HepG2 (cell line): ENCODE measurements around the gene SPON1. TPM values are rescaled to one million over a fixed set of nuclear protein-coding genes. Genes with fewer than 3 reads are reported as not detected.

Source experiments
- ATAC-seq: fragments of 200-7000 bp; cut with Tn5 transposase; 3 replicates; pipeline ENCODE4 v1.9.1; 2020; ENCODE audit warnings: mild to moderate bottlenecking, moderate library complexity
- BruUV-seq: library from RNA; stranded (reverse); fragments of 400-500 nt; replicated peaks from 2 replicates; lab custom pipeline; 2021; lab: Mats Ljungman, UMichigan
- CTCF ChIA-PET: fragments of 300-600 bp; formaldehyde crosslinking; extraction: SDS; loops from one replicate; lab custom pipeline; 2021; ENCODE audit warnings: low total read pairs, inconsistent platforms, low intra/inter-chr PET ratio; lab: Yijun Ruan, JAX
- POLR2A ChIA-PET: fragments of 350-600 bp; sonication (Branson Sonifier 250); formaldehyde crosslinking; loops from one replicate; lab custom pipeline; 2020; ENCODE audit warnings: antibody characterized with exemption, inconsistent platforms; lab: Yijun Ruan, JAX
- DNase-seq: peaks from one replicate; pipeline ENCODE4 v3.0.0-alpha.2; 2015; ENCODE audit warnings: low spot score
- FAIRE-seq: peaks from 3 replicates; lab custom pipeline; 2011; peaks lifted over from hg19 to GRCh38; lab: Jason Lieb, UNC
- H2AFZ ChIP-seq: one replicate; pipeline ENCODE4 v1.6.1; 2011; ENCODE audit warnings: low read length, inconsistent platforms
- H3K27ac ChIP-seq: fragments of 300-600 bp; 3 replicates; pipeline ENCODE4 v1.8.0; 2011; ENCODE audit warnings: mixed run types, mild to moderate bottlenecking, mixed read lengths, low read length, inconsistent platforms; ENCODE audit not compliant: insufficient read depth; ENCODE audit errors: extremely low read length
- H3K27me3 ChIP-seq, 2 experiments: fragments of 200-600 bp in 1 of 2; 2 replicates in 1 of 2; 3 replicates in 1 of 2; pipeline versions ENCODE4 v1.6.0 to v1.8.0; 2011; ENCODE audit warnings: low read length in 2 of 2, mild to moderate bottlenecking in 2 of 2, moderate library complexity in 2 of 2, inconsistent platforms in 1 of 2; ENCODE audit not compliant: insufficient read depth in 2 of 2, control insufficient read depth in 1 of 2
- H3K36me3 ChIP-seq, 2 experiments: fragments of 200-600 bp in 1 of 2; replicated peaks in 1 of 2; 2 replicates in 1 of 2; 3 replicates in 1 of 2; pipeline versions ENCODE4 v1.5.1 to v1.8.0; 2011; ENCODE audit warnings: low read length in 2 of 2, inconsistent platforms in 1 of 2; ENCODE audit not compliant: insufficient read depth in 2 of 2, control insufficient read depth in 1 of 2
- H3K4me1 ChIP-seq: 2 replicates; pipeline ENCODE4 v1.5.1; 2012; ENCODE audit warnings: low read length, inconsistent platforms; ENCODE audit not compliant: insufficient read depth
- H3K4me2 ChIP-seq: 2 replicates; pipeline ENCODE4 v1.6.0; 2011; ENCODE audit warnings: low read depth, low read length, inconsistent platforms
- H3K4me3 ChIP-seq, 3 experiments: fragments of 200-600 bp in 1 of 3; sonication (generic), shearing (Covaris generic) in 1 of 3; replicated peaks in 1 of 3; 2 replicates each; pipeline ENCODE4 v1.5.1; 2011 to 2016; ENCODE audit warnings: low read length in 3 of 3, inconsistent platforms in 2 of 3, low read depth in 2 of 3, mild to moderate bottlenecking in 2 of 3, control low read depth in 1 of 3, mixed read lengths in 1 of 3; ENCODE audit not compliant: insufficient read depth in 1 of 3
- H3K79me2 ChIP-seq: one replicate; pipeline ENCODE4 v1.6.1; 2011; ENCODE audit warnings: low read length, inconsistent platforms; ENCODE audit not compliant: insufficient read depth
- H3K9ac ChIP-seq: 2 replicates; pipeline ENCODE4 v1.6.0; 2011; ENCODE audit warnings: mild to moderate bottlenecking, low read depth, low read length, inconsistent platforms; ENCODE audit not compliant: insufficient read depth
- H3K9me3 ChIP-seq: 2 replicates; pipeline ENCODE4 v1.5.1; 2012; ENCODE audit warnings: mild to moderate bottlenecking, low read length
- H4K20me1 ChIP-seq: 2 replicates; pipeline ENCODE4 v1.6.0; 2011; ENCODE audit warnings: inconsistent platforms, mild to moderate bottlenecking, low read length, moderate library complexity; ENCODE audit not compliant: insufficient read depth
- NONO ChIP-seq, 2 experiments: fragments of 450-650 bp in 1 of 2; sonication (generic) in 1 of 2; formaldehyde crosslinking in 1 of 2; IDR thresholded peaks in 1 of 2; conservative IDR thresholded peaks in 1 of 2; 2 replicates each; pipeline versions ENCODE4 v1.6.1 to v1.8.0; 2017 to 2022; ENCODE audit warnings: mild to moderate bottlenecking in 1 of 2, missing genetic modification reagents in 1 of 2, moderate library complexity in 1 of 2
- TFE3 ChIP-seq: IDR thresholded peaks from 2 replicates; pipeline ENCODE4 v1.6.1; 2016
- ZNF407 ChIP-seq: sonication (generic); formaldehyde crosslinking; IDR thresholded peaks from one replicate; pipeline ENCODE4 v1.5.1; 2020; ENCODE audit warnings: mild to moderate bottlenecking, missing genetic modification reagents; ENCODE audit errors: not compliant biosample characterization
- ZNF484 ChIP-seq: sonication (generic); formaldehyde crosslinking; IDR thresholded peaks from 2 replicates; pipeline ENCODE4 v1.5.1; 2020; ENCODE audit warnings: mild to moderate bottlenecking, low read depth, missing genetic modification reagents, borderline replicate concordance
- in situ Hi-C: cut with HindIII; loops from 2 replicates; pipeline ENCODE4 v1.10.0; 2017; ENCODE audit warnings: low pct_unique_long_range_greater_than_20kb; ENCODE audit not compliant: extremely low pct_ligation_motif_present
- intact Hi-C: fragments of 100-400 bp; cut with micrococcal nuclease; formaldehyde crosslinking; loops from one replicate; pipeline ENCODE4 v1.10.0; 2022; ENCODE audit not compliant: unreplicated experiment
- polyA plus RNA-seq, 8 experiments: library from polyadenylated mRNA; depleted of rRNA in 3 of 8; stranded (reverse) in 7 of 8; unstranded in 1 of 8; fragments of >200 nt; fragmentation: Illumina TruSeq in 4 of 8; extraction: Trizol in 4 of 8; gene quantifications; 2 replicates each; pipeline versions ENCODE4 v1.2.1 to v1.2.3, GENCODE V29; 2011 to 2016; ENCODE audit warnings: low read depth in 4 of 8, missing spikeins in 1 of 8, mixed read lengths in 1 of 8; ENCODE audit not compliant: insufficient read depth in 1 of 8
- total RNA-seq, 5 experiments: library from RNA; depleted of rRNA; stranded (reverse); fragments of >200 nt; fragmentation: Illumina TruSeq; extraction: Trizol; gene quantifications; 2 replicates each; pipeline ENCODE4 v1.2.3, GENCODE V29; 2016; ENCODE audit warnings: low read depth in 1 of 5
- TF ChIP-seq, protein P1 (sequence below): sonication (generic); formaldehyde crosslinking; IDR thresholded peaks from 2 replicates; pipeline ENCODE4 v1.8.0; 2022; ENCODE audit warnings: mild to moderate bottlenecking, missing genetic modification reagents, borderline replicate concordance

The SPON1 gene
- total and polyA plus RNA-seq, 2 of the 13 experiments (the other 11 are each of a cell fraction or from before 2014, with no cell fraction given) = not detected

- ChIA-PET POLR2A (no interaction called here), CTCF (no interaction called here)
These were observed 223.7 kb downstream of the SPON1 start for GRCh38 chr11:14186046-14186775.

More at GRCh38 chr11:14186046-14186775, 223.7 kb downstream of the SPON1 start:
- Histone ChIP-seq H3K79me2 (no peaks in the 10 kb centered on the region), H4K20me1 (no peaks in the 10 kb centered on the region), H3K9ac (no peak overlapping the region), H3K4me1 (no peaks in the 10 kb centered on the region), H3K9me3 (no peaks in the 10 kb centered on the region), H3K4me2 (no peak overlapping the region), H3K27me3 (no peaks in the 10 kb centered on the region), H3K27ac (no peak overlapping the region), H3K4me3 (no peak overlapping the region), H3K36me3 (no peaks in the 10 kb centered on the region), H2AFZ (no peak overlapping the region)
- no TSS peak for BruUV-seq
- TF ChIP-seq, protein P1, sequence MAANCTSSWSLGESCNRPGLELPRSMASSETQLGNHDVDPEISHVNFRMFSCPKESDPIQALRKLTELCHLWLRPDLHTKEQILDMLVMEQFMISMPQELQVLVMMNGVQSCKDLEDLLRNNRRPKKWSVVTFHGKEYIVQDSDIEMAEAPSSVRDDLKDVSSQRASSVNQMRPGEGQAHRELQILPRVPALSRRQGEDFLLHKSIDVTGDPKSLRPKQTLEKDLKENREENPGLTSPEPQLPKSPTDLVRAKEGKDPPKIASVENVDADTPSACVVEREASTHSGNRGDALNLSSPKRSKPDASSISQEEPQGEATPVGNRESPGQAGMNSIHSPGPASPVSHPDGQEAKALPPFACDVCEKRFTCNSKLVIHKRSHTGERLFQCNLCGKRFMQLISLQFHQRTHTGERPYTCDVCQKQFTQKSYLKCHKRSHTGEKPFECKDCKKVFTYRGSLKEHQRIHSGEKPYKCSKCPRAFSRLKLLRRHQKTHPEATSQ = no peak
- TF ChIP-seq NONO (IDR thresholded peaks at IDR 0.05) (no peak), NONO (CRISPR knock-in tag; conservative IDR thresholded peaks at IDR 0.05) (no peak), ZNF407 (CRISPR knock-in tag) (no peak), ZNF484 (no peak), TFE3 (no peak)
- no peak for DNase-seq
- in situ Hi-C loops (no loop called here), intact Hi-C loops (no loop called here)
- FAIRE-seq = no peak
- no peak for ATAC-seq
